ENCODE data around the gene TSPYL2.

Gene TSPYL2

DNA sequence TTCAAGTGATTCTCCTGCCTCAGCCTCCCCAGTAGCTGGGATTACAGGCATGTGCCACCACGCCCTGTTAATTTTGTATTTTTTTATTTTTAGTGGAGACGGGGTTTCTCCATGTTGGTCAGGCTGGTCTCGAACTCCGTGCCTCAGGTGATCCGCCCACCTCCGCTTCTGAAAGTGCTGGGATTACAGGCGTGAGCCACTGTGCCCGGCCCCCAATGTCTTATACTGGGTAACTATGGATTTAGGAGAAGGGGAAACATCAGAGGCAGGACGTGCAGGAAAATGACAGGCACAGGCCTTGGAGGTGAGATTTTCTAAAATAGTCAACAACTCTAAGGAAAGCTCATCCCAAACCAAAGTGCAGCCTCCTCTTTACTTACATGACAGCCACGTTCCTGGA lies 11.1 kb upstream of the TSPYL2 start:
- DNase-seq (ENCODE audit: insufficient read length) (no peak), FAIRE-seq (no peak)
- TF ChIP-seq POLR2AphosphoS5 (IDR thresholded peaks at IDR 0.05; ENCODE audit: low read depth, low read length): no peak
- no peak for TF ChIP-seq TAF1 (IDR thresholded peaks at IDR 0.05; ENCODE audit: borderline replicate concordance, low read depth, low read length)
- TF ChIP-seq POLR2A (IDR thresholded peaks at IDR 0.05; ENCODE audit: low read depth, low read length): no peak

GRCh38 chrX:53071604-53072417 lies 10.4 kb upstream of the TSPYL2 start:
- DNase-seq (ENCODE audit: insufficient read length) (no peak), FAIRE-seq (peak; percentile 94)
- no peak for TF ChIP-seq POLR2AphosphoS5 (IDR thresholded peaks at IDR 0.05; ENCODE audit: low read depth, low read length)
- no peak for TF ChIP-seq POLR2A (IDR thresholded peaks at IDR 0.05; ENCODE audit: low read depth, low read length)
- no peak for TF ChIP-seq TAF1 (IDR thresholded peaks at IDR 0.05; ENCODE audit: borderline replicate concordance, low read depth, low read length)

DNA sequence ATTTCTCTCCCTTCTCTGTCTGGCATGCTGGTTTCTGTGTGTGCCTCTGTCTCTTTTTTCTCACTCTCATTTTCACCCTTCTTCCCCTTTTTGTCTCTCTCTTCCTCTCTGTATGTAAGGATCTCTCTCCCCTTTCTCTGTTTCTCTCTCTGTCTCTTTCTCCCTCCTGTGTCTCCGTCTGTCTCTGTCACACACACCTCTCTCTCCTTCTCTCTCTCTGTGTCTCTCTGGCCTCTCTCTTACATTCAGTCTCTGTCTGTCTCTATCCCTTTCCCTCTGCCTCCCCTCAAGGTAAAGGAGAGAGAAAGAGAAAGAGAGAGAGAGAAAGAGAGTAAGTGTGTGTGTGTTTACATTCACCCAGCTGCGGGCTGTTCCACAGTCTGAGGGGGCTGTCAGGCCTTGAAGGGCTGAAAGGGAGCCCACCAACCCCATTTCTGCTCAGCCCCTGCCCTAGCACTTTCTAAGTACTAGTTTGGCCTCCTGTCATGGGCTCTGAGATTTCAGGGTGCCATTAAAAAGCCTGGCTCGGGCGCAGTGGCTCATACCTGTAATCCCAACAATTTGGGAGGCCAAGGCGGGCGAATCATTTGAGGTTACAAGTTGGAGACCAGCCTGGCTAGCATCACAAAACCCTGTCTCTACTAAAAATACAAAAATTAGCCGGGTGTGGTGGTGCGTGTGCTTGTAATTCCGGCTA lies 9.6 kb upstream of the TSPYL2 start:
- FAIRE-seq (peak; percentile 64), DNase-seq (ENCODE audit: insufficient read length) (no peak)
- TF ChIP-seq TAF1 (IDR thresholded peaks at IDR 0.05; ENCODE audit: borderline replicate concordance, low read depth, low read length) (no peak), POLR2AphosphoS5 (IDR thresholded peaks at IDR 0.05; ENCODE audit: low read depth, low read length) (no peak), POLR2A (IDR thresholded peaks at IDR 0.05; ENCODE audit: low read depth, low read length) (no peak)

DNA sequence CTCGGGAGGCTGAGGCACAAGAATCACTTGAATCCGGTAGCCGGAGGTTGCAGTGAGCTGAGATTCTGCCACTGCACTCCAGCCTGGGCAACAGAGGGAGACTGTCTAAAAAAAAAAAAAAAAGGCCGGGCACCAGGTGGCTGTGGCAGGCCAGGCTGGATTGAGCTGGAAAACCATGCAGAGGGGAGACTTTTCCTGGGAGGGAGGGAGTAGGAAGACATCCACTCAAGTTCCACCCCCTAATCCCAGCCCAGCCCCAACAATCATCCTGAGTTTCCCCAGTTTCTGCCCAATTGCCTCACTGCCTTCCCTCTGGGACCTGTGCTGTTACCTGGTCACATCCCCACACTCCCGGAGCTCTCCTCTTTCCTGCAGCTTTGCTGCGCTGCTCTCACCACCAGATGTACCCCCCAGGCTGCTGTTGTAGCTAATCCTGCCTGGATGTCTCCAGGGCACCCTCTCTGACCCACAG lies 9.0 kb upstream of the TSPYL2 start:
- DNase-seq (ENCODE audit: insufficient read length) (no peak), FAIRE-seq (no peak)

DNA sequence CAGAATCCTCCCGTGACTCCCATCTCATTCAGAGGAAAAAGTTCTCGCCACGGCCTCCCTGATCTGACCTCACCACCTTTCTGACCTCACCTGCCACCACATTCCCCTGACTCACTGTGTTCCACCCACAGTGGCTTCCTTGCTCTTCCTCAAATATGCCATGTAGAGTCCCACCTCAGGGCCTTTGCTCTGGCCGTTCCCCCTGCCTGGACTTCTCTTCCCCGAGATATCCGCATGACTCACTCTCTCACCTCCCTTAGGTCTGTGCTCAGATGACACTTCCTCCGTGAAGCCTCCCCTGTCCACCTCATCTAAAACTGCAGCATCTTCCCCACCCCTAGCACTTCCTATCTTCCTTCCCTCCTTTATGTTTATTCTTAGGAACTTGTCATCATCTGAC lies 7.2 kb upstream of the TSPYL2 start:
- no peak for FAIRE-seq
- no peak for DNase-seq (ENCODE audit: insufficient read length)
- TF ChIP-seq TAF1 (IDR thresholded peaks at IDR 0.05; ENCODE audit: borderline replicate concordance, low read depth, low read length) (no peak), POLR2A (IDR thresholded peaks at IDR 0.05; ENCODE audit: low read depth, low read length) (no peak), POLR2AphosphoS5 (IDR thresholded peaks at IDR 0.05; ENCODE audit: low read depth, low read length) (no peak)

More for the DNA sequence above, 9.0 kb upstream of the TSPYL2 start:
- TF ChIP-seq TAF1 (IDR thresholded peaks at IDR 0.05; ENCODE audit: borderline replicate concordance, low read depth, low read length) (no peak), POLR2A (IDR thresholded peaks at IDR 0.05; ENCODE audit: low read depth, low read length) (no peak), POLR2AphosphoS5 (IDR thresholded peaks at IDR 0.05; ENCODE audit: low read depth, low read length) (no peak)

- FAIRE-seq: no peak
- TF ChIP-seq TAF1 (IDR thresholded peaks at IDR 0.05; ENCODE audit: borderline replicate concordance, low read depth, low read length) (no peak), POLR2AphosphoS5 (IDR thresholded peaks at IDR 0.05; ENCODE audit: low read depth, low read length) (no peak), POLR2A (IDR thresholded peaks at IDR 0.05; ENCODE audit: low read depth, low read length) (no peak)
- no peak for DNase-seq (ENCODE audit: insufficient read length)
Observed at GRCh38 chrX:53076671-53077070, 5.5 kb upstream of the TSPYL2 start.

GRCh38 chrX:53077207-53078197 lies 4.7 kb upstream of the TSPYL2 start:
- no peak for TF ChIP-seq POLR2AphosphoS5 (IDR thresholded peaks at IDR 0.05; ENCODE audit: low read depth, low read length)
- TF ChIP-seq POLR2A (IDR thresholded peaks at IDR 0.05; ENCODE audit: low read depth, low read length): no peak
- FAIRE-seq (no peak), DNase-seq (ENCODE audit: insufficient read length) (no peak)

- TF ChIP-seq POLR2AphosphoS5 (IDR thresholded peaks at IDR 0.05; ENCODE audit: low read depth, low read length) (no peak), TAF1 (IDR thresholded peaks at IDR 0.05; ENCODE audit: borderline replicate concordance, low read depth, low read length) (no peak), POLR2A (IDR thresholded peaks at IDR 0.05; ENCODE audit: low read depth, low read length) (no peak)
- FAIRE-seq (no peak), DNase-seq (ENCODE audit: insufficient read length) (no peak)
Observed at GRCh38 chrX:53078943-53079342, 3.2 kb upstream of the TSPYL2 start.

GRCh38 chrX:53080628-53081580 lies 1.3 kb upstream of the TSPYL2 start:
- no peak for DNase-seq (ENCODE audit: insufficient read length)
- TF ChIP-seq POLR2AphosphoS5 (IDR thresholded peaks at IDR 0.05; ENCODE audit: low read depth, low read length) (no peak), TAF1 (IDR thresholded peaks at IDR 0.05; ENCODE audit: borderline replicate concordance, low read depth, low read length) (no peak), POLR2A (IDR thresholded peaks at IDR 0.05; ENCODE audit: low read depth, low read length) (no peak)
- FAIRE-seq: no peak

Data from GM12892 (cell line).